ENCODE results near the gene ABAT.

- no peak for TF ChIP-seq CTCF (IDR thresholded peaks at IDR 0.05)
- no peak for TF ChIP-seq POLR2A (IDR thresholded peaks at IDR 0.05; ENCODE audit: low read depth)
These were observed 43.5 kb downstream of the ABAT start for GRCh38 chr16:8717892-8718415.

Measured in esophagus muscularis mucosa (tissue), 3 donors.